Measurements from ENCODE around the gene MYH10. TPM values are rescaled to one million over a fixed set of nuclear protein-coding genes. Genes with fewer than 3 reads are reported as not detected.
"Not testable (repeated sequence)": the region's sequence is repeated elsewhere in the genome, so short reads cannot be mapped to it uniquely, and the experiment has no call there.

Gene MYH10
- total and polyA plus RNA-seq, 5 experiments from 2014 or later, result 0.56 to 3.1 (median 1.7) TPM

DNA sequence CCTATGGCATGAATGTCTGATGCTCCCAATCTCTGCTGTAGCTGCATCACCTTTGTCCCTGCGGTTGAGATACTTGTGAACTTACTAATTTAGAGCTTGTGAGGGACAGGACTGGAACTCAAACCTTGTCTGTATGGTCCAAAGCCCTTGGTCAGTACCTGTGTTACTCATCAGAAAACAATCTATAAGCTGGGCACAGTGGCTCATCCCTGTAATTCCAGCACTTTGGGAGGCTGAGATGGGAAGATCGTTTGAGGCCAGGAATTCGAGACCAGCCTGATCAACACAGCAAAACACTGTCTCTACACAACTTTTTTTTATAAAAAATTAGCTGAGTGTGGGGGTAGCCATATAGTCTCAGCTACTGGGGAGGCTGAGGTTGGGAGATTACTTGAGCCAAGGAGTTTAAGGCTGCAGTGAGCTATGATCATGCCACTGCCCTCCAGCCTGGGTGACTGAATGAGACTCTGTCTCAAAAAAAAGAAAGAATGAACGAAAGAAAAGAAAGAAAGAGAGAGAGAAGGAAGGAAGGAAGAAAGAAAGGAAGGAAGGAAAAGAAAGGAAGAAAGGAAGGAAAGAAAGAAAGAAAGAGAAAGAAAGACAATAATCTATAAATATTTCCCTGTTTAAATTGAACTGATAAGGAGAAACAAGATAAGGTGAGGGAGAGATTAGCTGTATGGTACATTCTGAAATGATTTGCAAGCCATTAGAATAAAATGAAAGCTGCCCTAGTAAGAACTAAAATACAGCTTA lies 31.7 kb upstream of the MYH10 start:
- POLR2A ChIA-PET, result no interaction called here
- ATAC-seq (no peak), DNase-seq (no peak)
- Mint-ChIP-seq H3K9me3 (peaks cover 0 to 6% (median 3%) of the 10 kb centered on the region in 9 donors), H3K36me3 (peaks cover 0 to 5% (median 0%) of the 10 kb centered on the region in 3 donors), H3K4me1 (peaks cover 0 to 2% (median 0%) of the 10 kb centered on the region in 4 donors), H3K4me3 (no peak overlapping the region), H3K27me3 (peaks cover 7 to 21% (median 17%) of the 10 kb centered on the region in 5 donors), H3K27ac (no peak overlapping the region)

- H3K27me3 Mint-ChIP-seq, result peaks cover 7 to 20% (median 14%) of the 10 kb centered on the region in 5 donors
- POLR2A ChIA-PET, H3K4me1 Mint-ChIP-seq, ATAC-seq, H3K27ac Mint-ChIP-seq, DNase-seq, H3K4me3 Mint-ChIP-seq: not testable (repeated sequence)
- H3K9me3 Mint-ChIP-seq, result peaks cover 0 to 20% (median 11%) of the 10 kb centered on the region in 9 donors
- peaks cover 0 to 12% (median 6%) of the 10 kb centered on the region in 3 donors for H3K36me3 Mint-ChIP-seq
These were observed 30.2 kb upstream of the MYH10 start for GRCh38 chr17:8660709-8661108.

GRCh38 chr17:8659758-8660410 lies 29.4 kb upstream of the MYH10 start:
- DNase-seq, result no peak
- peaks cover 0 to 22% (median 11%) of the 10 kb centered on the region in 9 donors for H3K9me3 Mint-ChIP-seq
- POLR2A ChIA-PET, result no interaction called here
- ATAC-seq, result no peak
- H3K27me3 Mint-ChIP-seq, result peaks cover 5 to 20% (median 11%) of the 10 kb centered on the region in 5 donors
- no peak overlapping the region for H3K27ac Mint-ChIP-seq
- peaks cover 0 to 12% (median 7%) of the 10 kb centered on the region in 3 donors for H3K36me3 Mint-ChIP-seq
- peaks cover 0 to 2% (median 0%) of the 10 kb centered on the region in 4 donors for H3K4me1 Mint-ChIP-seq
- no peak overlapping the region for H3K4me3 Mint-ChIP-seq

GRCh38 chr17:8658810-8659209 lies 28.3 kb upstream of the MYH10 start:
- Mint-ChIP-seq H3K36me3 (peaks cover 0 to 12% (median 7%) of the 10 kb centered on the region in 3 donors), H3K9me3 (peaks cover 0 to 22% (median 11%) of the 10 kb centered on the region in 9 donors), H3K4me3 (no peak overlapping the region), H3K27me3 (peaks cover 5 to 20% (median 14%) of the 10 kb centered on the region in 5 donors), H3K4me1 (peaks cover 0 to 2% (median 0%) of the 10 kb centered on the region in 4 donors), H3K27ac (no peak overlapping the region)
- ATAC-seq (no peak), DNase-seq (no peak)
- POLR2A ChIA-PET, result no interaction called here

GRCh38 chr17:8656693-8657092 lies 26.2 kb upstream of the MYH10 start:
- H3K27ac Mint-ChIP-seq, result no peak overlapping the region
- no peak overlapping the region for H3K4me3 Mint-ChIP-seq
- POLR2A ChIA-PET, result no interaction called here
- H3K27me3 Mint-ChIP-seq, result peaks cover 5 to 23% (median 13%) of the 10 kb centered on the region in 5 donors
- H3K4me1 Mint-ChIP-seq, result peaks cover 0 to 2% (median 0%) of the 10 kb centered on the region in 4 donors
- H3K9me3 Mint-ChIP-seq, result peaks cover 0 to 22% (median 11%) of the 10 kb centered on the region in 9 donors
- DNase-seq (no peak), ATAC-seq (no peak)
- peaks cover 0 to 12% (median 7%) of the 10 kb centered on the region in 3 donors for H3K36me3 Mint-ChIP-seq

DNA sequence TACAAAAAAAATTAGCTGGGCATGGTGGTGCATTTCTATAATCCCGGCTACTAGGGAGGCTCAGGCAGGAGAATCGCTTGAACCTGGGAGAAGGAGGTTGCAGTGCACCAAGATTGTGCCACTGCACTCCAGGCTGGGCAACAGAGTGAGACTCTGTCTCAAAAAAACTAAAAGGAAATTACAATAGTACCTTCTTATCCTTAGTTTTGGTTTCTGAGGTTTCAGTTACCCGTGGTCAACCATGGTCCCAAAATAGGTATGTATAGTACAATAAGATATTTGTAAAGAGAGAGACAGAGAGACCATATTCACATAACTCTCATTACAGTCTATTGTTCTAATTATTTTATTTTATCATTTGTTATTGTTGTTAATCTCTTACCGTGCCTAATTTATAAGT lies 24.3 kb upstream of the MYH10 start:
- DNase-seq (no peak), ATAC-seq (no peak)
- POLR2A ChIA-PET, result no interaction called here
- H3K9me3 Mint-ChIP-seq, result peaks cover 0 to 22% (median 11%) of the 10 kb centered on the region in 9 donors
- H3K36me3 Mint-ChIP-seq, result peaks cover 0 to 12% (median 7%) of the 10 kb centered on the region in 3 donors
- peaks cover 11 to 31% (median 18%) of the 10 kb centered on the region in 5 donors for H3K27me3 Mint-ChIP-seq
- no peak overlapping the region for H3K4me3 Mint-ChIP-seq
- no peak overlapping the region for H3K27ac Mint-ChIP-seq
- no peaks in the 10 kb centered on the region for H3K4me1 Mint-ChIP-seq

- Mint-ChIP-seq H3K9me3 (peaks cover 0 to 6% (median under 1%) of the 10 kb centered on the region in 9 donors), H3K4me3 (no peak overlapping the region), H3K27ac (no peak overlapping the region), H3K27me3 (peaks cover 14 to 28% (median 25%) of the 10 kb centered on the region in 5 donors), H3K36me3 (peaks cover 0 to 3% (median 0%) of the 10 kb centered on the region in 3 donors), H3K4me1 (no peaks in the 10 kb centered on the region)
- POLR2A ChIA-PET, result no interaction called here
- ATAC-seq (no peak), DNase-seq (no peak)
These were observed 20.5 kb upstream of the MYH10 start for GRCh38 chr17:8651013-8651412.

DNA sequence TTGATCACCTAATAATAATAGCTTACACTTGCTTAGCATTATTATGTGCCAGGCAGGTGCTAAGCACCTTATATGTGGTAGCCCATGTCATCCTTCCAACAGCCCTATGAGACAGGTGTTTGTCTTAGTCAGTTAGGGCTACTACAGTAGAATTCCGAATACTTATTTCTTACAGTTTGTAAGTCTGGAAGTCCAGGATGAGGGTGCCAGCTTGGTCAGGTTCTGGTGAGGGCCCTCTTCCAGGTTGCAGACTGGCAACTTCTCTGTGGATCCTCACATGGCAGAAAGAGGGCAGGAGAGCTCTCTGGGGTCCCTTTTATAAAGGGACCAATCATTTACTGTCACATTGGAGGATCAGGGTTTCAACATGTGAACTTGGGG lies 19.6 kb upstream of the MYH10 start:
- ATAC-seq, result no peak
- Mint-ChIP-seq H3K9me3 (no peaks in the 10 kb centered on the region), H3K36me3 (no peaks in the 10 kb centered on the region), H3K27me3 (peaks cover 16 to 34% (median 33%) of the 10 kb centered on the region in 5 donors), H3K4me3 (no peak overlapping the region), H3K27ac (no peak overlapping the region), H3K4me1 (no peaks in the 10 kb centered on the region)
- POLR2A ChIA-PET, result no interaction called here
- no peak for DNase-seq

GRCh38 chr17:8649157-8650118 lies 18.9 kb upstream of the MYH10 start:
- Mint-ChIP-seq H3K9me3 (no peaks in the 10 kb centered on the region), H3K4me1 (no peaks in the 10 kb centered on the region), H3K4me3 (no peak overlapping the region), H3K36me3 (no peaks in the 10 kb centered on the region), H3K27ac (no peak overlapping the region), H3K27me3 (peaks cover 15 to 41% (median 34%) of the 10 kb centered on the region in 5 donors)
- DNase-seq (no peak), ATAC-seq (no peak)
- POLR2A ChIA-PET, result no interaction called here

DNA sequence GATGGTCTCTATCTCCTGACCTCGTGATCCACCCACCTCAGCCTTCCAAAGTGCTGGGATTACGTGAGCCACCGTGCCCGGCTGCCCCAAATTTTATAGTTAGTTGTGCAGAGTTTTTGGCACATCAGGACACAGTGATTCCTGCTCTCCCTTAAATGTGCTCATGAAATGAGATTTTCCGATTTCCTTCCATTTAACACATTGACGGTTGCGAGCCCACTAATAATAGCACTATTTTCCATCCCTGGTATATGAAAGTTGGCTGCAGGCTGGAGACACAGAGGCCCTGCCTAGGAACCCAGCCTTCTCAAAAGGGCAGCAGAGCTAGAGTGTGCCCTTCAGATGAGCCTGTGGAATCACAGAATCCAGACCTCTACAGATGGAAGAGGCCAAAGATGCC lies 17.4 kb upstream of the MYH10 start:
- Mint-ChIP-seq H3K4me1 (no peaks in the 10 kb centered on the region), H3K4me3 (no peak overlapping the region), H3K27me3 (peaks cover 15 to 42% (median 34%) of the 10 kb centered on the region in 5 donors), H3K36me3 (no peaks in the 10 kb centered on the region), H3K27ac (no peak overlapping the region), H3K9me3 (no peaks in the 10 kb centered on the region)
- DNase-seq (no peak), ATAC-seq (no peak)
- POLR2A ChIA-PET, result no interaction called here

- POLR2A ChIA-PET, result interaction anchor here (0.6 kb wide), 1 partner anchor 37 kb away, joined by 3 read pairs; no protein-coding TSS in a partner anchor
- peaks cover 15 to 41% (median 32%) of the 10 kb centered on the region in 5 donors for H3K27me3 Mint-ChIP-seq
- H3K36me3 Mint-ChIP-seq, result no peaks in the 10 kb centered on the region
- H3K27ac Mint-ChIP-seq, result no peak overlapping the region
- H3K4me1 Mint-ChIP-seq, result no peaks in the 10 kb centered on the region
- DNase-seq, result no peak
- no peak for ATAC-seq
- H3K4me3 Mint-ChIP-seq, result no peak overlapping the region
- no peaks in the 10 kb centered on the region for H3K9me3 Mint-ChIP-seq
These were observed 16.7 kb upstream of the MYH10 start for GRCh38 chr17:8647202-8647601.

- POLR2A ChIA-PET, result no interaction called here
- no peaks in the 10 kb centered on the region for H3K4me1 Mint-ChIP-seq
- H3K4me3 Mint-ChIP-seq, result no peak overlapping the region
- H3K36me3 Mint-ChIP-seq, result no peaks in the 10 kb centered on the region
- no peak overlapping the region for H3K27ac Mint-ChIP-seq
- no peaks in the 10 kb centered on the region for H3K9me3 Mint-ChIP-seq
- no peak for ATAC-seq
- no peak for DNase-seq
- peaks cover 7 to 30% (median 21%) of the 10 kb centered on the region in 5 donors for H3K27me3 Mint-ChIP-seq
These were observed 14.0 kb upstream of the MYH10 start for GRCh38 chr17:8644507-8644902.

Data from naive thymus-derived CD8-positive, alpha-beta T cell (primary cell).